PC-3 (cell line): ENCODE measurements around the gene FGD3. TPM values are rescaled to one million over a fixed set of nuclear protein-coding genes. Genes with fewer than 3 reads are reported as not detected.

Source experiments
- ATAC-seq: fragments of 200-7000 bp; cut with Tn5 transposase; 2 replicates; pipeline ENCODE4 v1.9.1; 2020; ENCODE audit warnings: mild to moderate bottlenecking, moderate library complexity
- BruUV-seq: library from RNA; stranded (reverse); fragments of 400-500 nt; replicated peaks from 2 replicates; lab custom pipeline; 2021; lab: Mats Ljungman, UMichigan
- CTCF ChIA-PET: fragments of 300-600 bp; sonication (Branson Sonifier 250); formaldehyde crosslinking; loops from one replicate; lab custom pipeline; 2022; ENCODE audit warnings: antibody characterized with exemption; lab: Charles Lee
- POLR2A ChIA-PET: fragments of 300-600 bp; sonication (Branson Sonifier 250); formaldehyde crosslinking; loops from one replicate; lab custom pipeline; 2022; ENCODE audit warnings: antibody characterized with exemption; ENCODE audit not compliant: unreplicated experiment; lab: Charles Lee
- DNase-seq: peaks from one replicate; pipeline ENCODE4 v3.0.0-alpha.2; 2015
- H2AFZ ChIP-seq: fragments of 300-600 bp; sonication (generic); 2 replicates; pipeline ENCODE4 v1.6.0; 2016; ENCODE audit warnings: antibody characterized with exemption, low read length
- H3F3A ChIP-seq: fragments of 300-600 bp; sonication (generic); one replicate; pipeline ENCODE4 v1.6.0; 2017; ENCODE audit warnings: antibody characterized with exemption, low read length, control low read depth, mild to moderate bottlenecking; ENCODE audit not compliant: unreplicated experiment
- H3K27ac ChIP-seq: fragments of 300-600 bp; sonication (generic); 2 replicates; pipeline ENCODE4 v1.5.1; 2016; ENCODE audit warnings: mild to moderate bottlenecking, low read length
- H3K27me3 ChIP-seq: fragments of 300-600 bp; sonication (generic); 2 replicates; pipeline ENCODE4 v1.6.1; 2016; ENCODE audit warnings: low read length, mixed read lengths
- H3K36me3 ChIP-seq: fragments of 300-600 bp; sonication (generic); 2 replicates; pipeline ENCODE4 v1.6.1; 2016; ENCODE audit warnings: low read depth, mixed run types, low read length, mixed read lengths
- H3K4me1 ChIP-seq: fragments of 300-600 bp; sonication (generic); 2 replicates; pipeline ENCODE4 v1.5.1; 2016; ENCODE audit warnings: low read length; ENCODE audit not compliant: insufficient read depth
- H3K4me2 ChIP-seq: fragments of 300-600 bp; sonication (generic); 2 replicates; pipeline ENCODE4 v1.6.0; 2016; ENCODE audit warnings: low read length
- H3K4me3 ChIP-seq: fragments of 300-600 bp; sonication (generic); 2 replicates; pipeline ENCODE4 v1.5.1; 2016; ENCODE audit warnings: mild to moderate bottlenecking, low read length, mixed read lengths
- H3K79me2 ChIP-seq: fragments of 300-600 bp; sonication (generic); 2 replicates; pipeline ENCODE4 v1.6.1; 2017; ENCODE audit warnings: low read length, mixed read lengths
- H3K9ac ChIP-seq: fragments of 300-600 bp; sonication (generic); 2 replicates; pipeline ENCODE4 v1.6.0; 2016; ENCODE audit warnings: mild to moderate bottlenecking, low read length
- H3K9me2 ChIP-seq: fragments of 300-600 bp; sonication (generic); replicated peaks from 2 replicates; pipeline ENCODE4 v1.6.1; 2016; ENCODE audit warnings: mixed run types, low read length, mixed read lengths
- H3K9me3 ChIP-seq: fragments of 300-600 bp; sonication (generic); 2 replicates; pipeline ENCODE4 v1.6.1; 2016; ENCODE audit warnings: low read length, mixed read lengths
- H4K20me1 ChIP-seq: fragments of 300-600 bp; sonication (generic); 2 replicates; pipeline ENCODE4 v1.6.1; 2016; ENCODE audit warnings: low read length, mixed read lengths
- EZH2 ChIP-seq: fragments of 300-600 bp; sonication (generic); IDR thresholded peaks from one replicate; pipeline ENCODE4 v1.6.1; 2017; ENCODE audit warnings: antibody characterized with exemption, mild to moderate bottlenecking, low read length; ENCODE audit not compliant: unreplicated experiment
- EZH2phosphoT487 ChIP-seq: fragments of 300-600 bp; sonication (generic); IDR thresholded peaks from 2 replicates; pipeline ENCODE4 v1.6.1; 2018; ENCODE audit warnings: mild to moderate bottlenecking, antibody characterized with exemption, low read length, borderline replicate concordance
- intact Hi-C: fragments of 100-400 bp; cut with micrococcal nuclease; formaldehyde crosslinking; loops from 2 replicates; pipeline ENCODE4 v1.9.0; 2023
- total RNA-seq: library from RNA; depleted of rRNA; stranded (reverse); fragments of >200 nt; gene quantifications from 2 replicates; pipeline ENCODE4 v1.2.3, GENCODE V29; 2014
- TF ChIP-seq, protein P1 (sequence below): fragments of 300-600 bp; sonication (generic); conservative IDR thresholded peaks from 2 replicates; pipeline ENCODE4 v1.5.1; 2017; ENCODE audit warnings: antibody characterized with exemption, low read depth, mild to moderate bottlenecking, low read length

Gene FGD3
- total RNA-seq, 1 experiment from 2014 or later: 5.4 TPM

DNA sequence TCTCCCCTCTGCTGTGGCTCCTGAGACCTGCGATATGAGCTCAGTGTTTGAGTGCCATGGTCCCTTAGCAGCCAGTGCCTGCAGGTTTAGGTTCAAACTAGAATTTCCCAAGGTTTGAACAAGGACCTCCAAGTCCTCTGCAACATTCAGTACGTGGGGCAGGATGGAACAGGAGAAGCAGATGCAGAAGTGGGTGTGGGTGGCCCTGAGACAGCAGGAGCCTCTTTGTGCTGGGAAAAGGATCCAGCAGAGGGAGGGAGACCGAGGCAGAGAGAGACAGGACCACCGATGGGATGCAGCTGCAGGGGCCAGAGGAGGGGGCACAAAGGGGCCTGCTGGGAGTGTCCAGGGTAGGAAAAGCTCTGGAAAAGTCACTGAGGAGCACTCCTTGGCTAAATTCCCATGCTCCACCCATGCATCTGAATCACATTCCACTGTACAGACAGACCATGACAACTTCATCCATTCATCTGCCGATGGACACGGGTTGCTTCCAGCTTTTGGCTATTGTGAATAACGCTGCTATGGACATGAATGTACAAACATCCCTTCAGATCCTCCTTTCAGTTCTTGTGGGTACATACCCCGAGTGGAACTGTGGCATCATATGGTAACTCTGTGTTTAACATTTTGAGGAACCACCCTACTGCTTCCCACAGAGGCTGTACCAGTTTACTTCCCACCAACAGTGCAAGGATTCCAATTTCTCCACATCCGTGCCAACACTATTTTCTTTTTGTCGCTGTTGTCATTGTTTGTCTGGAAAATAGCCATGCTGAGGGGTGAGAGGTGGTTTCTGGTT, 84.5 kb downstream of the FGD3 start:
- Histone ChIP-seq H3K9me3 (no peaks in the 10 kb centered on the region), H3F3A (no peaks in the 10 kb centered on the region), H3K4me2 (no peak overlapping the region), H3K79me2 (no peaks in the 10 kb centered on the region), H3K4me1 (no peaks in the 10 kb centered on the region), H3K27me3 (no peaks in the 10 kb centered on the region), H3K9me2 (no peaks in the 10 kb centered on the region), H3K9ac (no peak overlapping the region), H3K4me3 (no peak overlapping the region), H4K20me1 (no peaks in the 10 kb centered on the region), H2AFZ (no peak overlapping the region), H3K36me3 (no peaks in the 10 kb centered on the region), H3K27ac (no peak overlapping the region)
- ChIA-PET CTCF (no interaction called here), POLR2A (no interaction called here)
- DNase-seq: no peak
- TF ChIP-seq EZH2phosphoT487: no peak
- no peak for TF ChIP-seq EZH2
- TF ChIP-seq, protein P1, sequence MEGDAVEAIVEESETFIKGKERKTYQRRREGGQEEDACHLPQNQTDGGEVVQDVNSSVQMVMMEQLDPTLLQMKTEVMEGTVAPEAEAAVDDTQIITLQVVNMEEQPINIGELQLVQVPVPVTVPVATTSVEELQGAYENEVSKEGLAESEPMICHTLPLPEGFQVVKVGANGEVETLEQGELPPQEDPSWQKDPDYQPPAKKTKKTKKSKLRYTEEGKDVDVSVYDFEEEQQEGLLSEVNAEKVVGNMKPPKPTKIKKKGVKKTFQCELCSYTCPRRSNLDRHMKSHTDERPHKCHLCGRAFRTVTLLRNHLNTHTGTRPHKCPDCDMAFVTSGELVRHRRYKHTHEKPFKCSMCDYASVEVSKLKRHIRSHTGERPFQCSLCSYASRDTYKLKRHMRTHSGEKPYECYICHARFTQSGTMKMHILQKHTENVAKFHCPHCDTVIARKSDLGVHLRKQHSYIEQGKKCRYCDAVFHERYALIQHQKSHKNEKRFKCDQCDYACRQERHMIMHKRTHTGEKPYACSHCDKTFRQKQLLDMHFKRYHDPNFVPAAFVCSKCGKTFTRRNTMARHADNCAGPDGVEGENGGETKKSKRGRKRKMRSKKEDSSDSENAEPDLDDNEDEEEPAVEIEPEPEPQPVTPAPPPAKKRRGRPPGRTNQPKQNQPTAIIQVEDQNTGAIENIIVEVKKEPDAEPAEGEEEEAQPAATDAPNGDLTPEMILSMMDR: no peak
- ATAC-seq: no peak
- BruUV-seq: no TSS peak
- intact Hi-C loops: no loop called here

DNA sequence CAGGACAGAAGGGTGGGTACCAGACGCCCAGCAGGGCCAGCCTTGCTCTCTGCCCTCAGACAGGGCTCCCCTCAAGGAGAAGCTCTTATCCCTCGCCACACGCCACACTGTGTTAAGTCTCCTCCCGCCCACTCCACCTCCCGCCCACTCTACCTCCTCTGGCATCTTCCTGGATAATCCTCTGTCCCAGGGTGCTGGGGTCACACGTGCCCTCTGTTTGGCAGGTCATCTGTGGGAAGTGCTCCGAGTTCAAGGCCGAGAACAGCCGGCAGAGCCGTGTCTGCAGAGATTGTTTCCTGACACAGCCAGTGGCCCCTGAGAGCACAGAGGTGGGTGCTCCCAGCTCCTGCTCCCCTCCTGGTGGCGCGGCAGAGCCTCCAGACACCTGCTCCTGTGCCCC, 85.2 kb downstream of the FGD3 start:
- H3K9me3 ChIP-seq: no peaks in the 10 kb centered on the region
- DNase-seq (no peak), ATAC-seq (no peak)
- intact Hi-C loops: no loop called here
- no peaks in the 10 kb centered on the region for H3K9me2 ChIP-seq
- H3K36me3 ChIP-seq: no peaks in the 10 kb centered on the region
- H3F3A ChIP-seq: no peaks in the 10 kb centered on the region
- no peaks in the 10 kb centered on the region for H3K27me3 ChIP-seq
- no peak overlapping the region for H3K9ac ChIP-seq
- POLR2A ChIA-PET: no interaction called here
- no peak overlapping the region for H3K27ac ChIP-seq
- H3K4me3 ChIP-seq: no peak overlapping the region
- CTCF ChIA-PET: no interaction called here
- TF ChIP-seq, protein P1: no peak
- TF ChIP-seq EZH2 (no peak), EZH2phosphoT487 (no peak)
- no peak overlapping the region for H3K4me2 ChIP-seq
- BruUV-seq: no TSS peak
- no peaks in the 10 kb centered on the region for H3K79me2 ChIP-seq
- H3K4me1 ChIP-seq: no peaks in the 10 kb centered on the region
- no peaks in the 10 kb centered on the region for H4K20me1 ChIP-seq
- H2AFZ ChIP-seq: no peak overlapping the region

DNA sequence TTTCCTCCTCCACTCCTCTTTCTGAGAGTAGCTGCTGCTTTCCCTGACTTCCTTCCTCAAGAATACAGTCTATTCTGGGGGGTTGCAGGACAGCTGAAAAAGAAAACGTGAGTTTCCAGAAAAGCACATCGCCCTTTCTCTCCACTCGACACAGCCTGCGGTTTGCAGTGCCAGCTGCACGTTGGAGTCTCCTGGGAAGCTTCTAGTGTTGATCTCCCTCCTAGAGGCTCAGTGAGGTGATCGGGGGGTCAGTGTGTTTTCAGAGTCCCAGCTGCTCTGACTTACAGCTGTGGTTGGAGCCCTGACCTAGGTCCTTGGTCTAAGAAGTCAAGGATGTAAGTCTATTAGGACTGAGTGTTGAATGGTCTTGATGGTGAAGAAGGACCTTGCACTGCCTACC, 86.2 kb downstream of the FGD3 start:
- Histone ChIP-seq H3K9ac (no peak overlapping the region), H3K36me3 (no peaks in the 10 kb centered on the region), H3K4me3 (no peak overlapping the region), H3K27me3 (no peaks in the 10 kb centered on the region), H3K4me2 (no peak overlapping the region), H3K79me2 (no peaks in the 10 kb centered on the region), H4K20me1 (no peaks in the 10 kb centered on the region), H3F3A (no peaks in the 10 kb centered on the region), H3K9me2 (no peaks in the 10 kb centered on the region), H3K4me1 (no peaks in the 10 kb centered on the region), H3K9me3 (no peaks in the 10 kb centered on the region), H3K27ac (no peak overlapping the region), H2AFZ (no peak overlapping the region)
- no TSS peak for BruUV-seq
- CTCF ChIA-PET: interaction anchor here (0.7 kb wide), 1 partner anchor 71 kb away, joined by 6 read pairs; no protein-coding TSS in a partner anchor
- intact Hi-C loops: no loop called here
- POLR2A ChIA-PET: interaction anchor here (0.6 kb wide), 1 partner anchor 52 kb away, joined by 3 read pairs; no protein-coding TSS in a partner anchor
- no peak for DNase-seq
- TF ChIP-seq EZH2phosphoT487 (no peak), EZH2 (no peak)
- TF ChIP-seq, protein P1: no peak
- ATAC-seq: no peak
